ENCODE data around the gene NUAK1.

- no peak for TF ChIP-seq POLR2A (IDR thresholded peaks at IDR 0.05)
- TF ChIP-seq, protein P1, sequence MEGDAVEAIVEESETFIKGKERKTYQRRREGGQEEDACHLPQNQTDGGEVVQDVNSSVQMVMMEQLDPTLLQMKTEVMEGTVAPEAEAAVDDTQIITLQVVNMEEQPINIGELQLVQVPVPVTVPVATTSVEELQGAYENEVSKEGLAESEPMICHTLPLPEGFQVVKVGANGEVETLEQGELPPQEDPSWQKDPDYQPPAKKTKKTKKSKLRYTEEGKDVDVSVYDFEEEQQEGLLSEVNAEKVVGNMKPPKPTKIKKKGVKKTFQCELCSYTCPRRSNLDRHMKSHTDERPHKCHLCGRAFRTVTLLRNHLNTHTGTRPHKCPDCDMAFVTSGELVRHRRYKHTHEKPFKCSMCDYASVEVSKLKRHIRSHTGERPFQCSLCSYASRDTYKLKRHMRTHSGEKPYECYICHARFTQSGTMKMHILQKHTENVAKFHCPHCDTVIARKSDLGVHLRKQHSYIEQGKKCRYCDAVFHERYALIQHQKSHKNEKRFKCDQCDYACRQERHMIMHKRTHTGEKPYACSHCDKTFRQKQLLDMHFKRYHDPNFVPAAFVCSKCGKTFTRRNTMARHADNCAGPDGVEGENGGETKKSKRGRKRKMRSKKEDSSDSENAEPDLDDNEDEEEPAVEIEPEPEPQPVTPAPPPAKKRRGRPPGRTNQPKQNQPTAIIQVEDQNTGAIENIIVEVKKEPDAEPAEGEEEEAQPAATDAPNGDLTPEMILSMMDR (IDR thresholded peaks at IDR 0.05): no peak
- TF ChIP-seq POLR2AphosphoS5 (IDR thresholded peaks at IDR 0.05): no peak
- no peak for TF ChIP-seq EP300 (IDR thresholded peaks at IDR 0.05)
These were observed 115.7 kb downstream of the NUAK1 start for GRCh38 chr12:106023039-106023438.
